ENCODE data around the gene CUBN. TPM values are rescaled to one million over a fixed set of nuclear protein-coding genes. Genes with fewer than 3 reads are reported as not detected.

Gene CUBN
- total RNA-seq, 2 donors from 2014 or later, result 0.75 to 1.3 TPM

DNA sequence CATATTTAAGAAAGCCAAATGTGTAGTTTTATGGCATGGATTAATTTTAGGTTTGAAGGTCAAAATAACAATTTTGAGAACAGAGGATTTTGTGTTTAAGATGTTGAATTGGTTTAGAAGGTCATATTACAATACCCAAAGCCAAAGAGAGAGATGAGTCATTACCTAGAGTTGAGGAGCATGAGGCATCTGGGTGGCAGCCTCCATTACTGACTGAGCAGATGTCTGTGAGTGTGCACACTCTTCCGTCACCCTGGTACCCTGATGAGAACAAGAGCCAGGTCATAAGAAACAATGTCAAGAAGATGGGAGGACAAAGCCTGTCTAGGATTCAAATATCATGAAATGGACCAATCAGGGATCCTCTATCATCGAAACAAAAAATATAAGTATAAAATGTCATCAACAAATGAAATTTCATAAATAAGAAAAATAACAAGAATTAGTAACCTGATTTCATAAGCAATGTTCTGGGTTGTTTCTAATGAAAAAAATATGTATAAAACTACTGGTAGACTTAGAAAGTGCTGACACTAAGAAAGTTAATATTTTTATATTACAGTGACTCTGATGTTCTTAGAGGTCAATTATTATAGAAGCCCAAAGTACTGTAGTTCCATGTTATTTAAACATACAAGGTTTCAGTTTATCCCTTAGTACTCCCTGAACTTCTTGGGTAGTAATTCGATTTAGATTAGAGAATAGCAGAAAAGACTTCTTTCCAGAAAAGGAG is 20.0 kb downstream of the CUBN start:
- H3K4me3 ChIP-seq (ENCODE audit: low read length), result no peak overlapping the region
- no peaks in the 10 kb centered on the region for H3K36me3 ChIP-seq (ENCODE audit: control insufficient read depth, insufficient read depth, low read length)
- H3K4me1 ChIP-seq (ENCODE audit: control insufficient read depth, insufficient read depth, low read length), result no peaks in the 10 kb centered on the region
- Mint-ChIP-seq H3K27ac (no peak overlapping the region), H3K4me3 (no peak overlapping the region), H3K4me1 (peaks cover 3% of the 10 kb centered on the region), H3K27me3 (ENCODE audit: insufficient read depth) (no peaks in the 10 kb centered on the region), H3K9me3 (no peaks in the 10 kb centered on the region), H3K36me3 (ENCODE audit: low read depth) (no peaks in the 10 kb centered on the region)
- TF ChIP-seq, protein P1, sequence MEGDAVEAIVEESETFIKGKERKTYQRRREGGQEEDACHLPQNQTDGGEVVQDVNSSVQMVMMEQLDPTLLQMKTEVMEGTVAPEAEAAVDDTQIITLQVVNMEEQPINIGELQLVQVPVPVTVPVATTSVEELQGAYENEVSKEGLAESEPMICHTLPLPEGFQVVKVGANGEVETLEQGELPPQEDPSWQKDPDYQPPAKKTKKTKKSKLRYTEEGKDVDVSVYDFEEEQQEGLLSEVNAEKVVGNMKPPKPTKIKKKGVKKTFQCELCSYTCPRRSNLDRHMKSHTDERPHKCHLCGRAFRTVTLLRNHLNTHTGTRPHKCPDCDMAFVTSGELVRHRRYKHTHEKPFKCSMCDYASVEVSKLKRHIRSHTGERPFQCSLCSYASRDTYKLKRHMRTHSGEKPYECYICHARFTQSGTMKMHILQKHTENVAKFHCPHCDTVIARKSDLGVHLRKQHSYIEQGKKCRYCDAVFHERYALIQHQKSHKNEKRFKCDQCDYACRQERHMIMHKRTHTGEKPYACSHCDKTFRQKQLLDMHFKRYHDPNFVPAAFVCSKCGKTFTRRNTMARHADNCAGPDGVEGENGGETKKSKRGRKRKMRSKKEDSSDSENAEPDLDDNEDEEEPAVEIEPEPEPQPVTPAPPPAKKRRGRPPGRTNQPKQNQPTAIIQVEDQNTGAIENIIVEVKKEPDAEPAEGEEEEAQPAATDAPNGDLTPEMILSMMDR (conservative IDR thresholded peaks at IDR 0.05), result no peak
- H3K9ac ChIP-seq (ENCODE audit: extremely low read depth, low read length, poor library complexity, severe bottlenecking), result no peak overlapping the region
- H3K27ac ChIP-seq (ENCODE audit: low read depth, low read length), result no peak overlapping the region
- H3K9me3 ChIP-seq (ENCODE audit: control insufficient read depth, low read length), result no peaks in the 10 kb centered on the region
- 81 to 97% methylated on average over 2 to 3 of the region's 3 CpGs for WGBS, 2 experiments (ENCODE audit: insufficient coverage in 1 of 2, insufficient read length in 1 of 2)
- no peaks in the 10 kb centered on the region for H3K27me3 ChIP-seq (ENCODE audit: control insufficient read depth, insufficient read depth, low read length, poor library complexity, severe bottlenecking)
- DNase-seq, result no peak

DNA sequence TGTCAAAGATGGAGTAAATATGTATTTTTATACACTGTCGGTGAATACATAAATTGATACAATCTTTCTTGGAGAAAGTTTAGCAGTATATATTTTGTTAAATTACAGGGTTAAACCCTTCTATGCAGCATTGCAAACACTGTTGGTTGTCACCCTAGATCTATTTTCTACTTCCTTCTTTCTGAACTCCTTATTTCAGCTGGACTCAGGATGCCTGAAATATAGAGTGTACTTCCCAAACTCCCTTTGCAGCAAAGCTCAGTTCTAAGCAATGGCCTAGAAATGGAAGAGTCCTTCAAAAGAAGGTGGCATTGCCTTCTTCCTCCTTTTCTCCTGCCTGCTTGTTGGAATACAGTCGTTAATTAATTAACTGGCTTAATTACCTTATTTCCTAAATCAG is 20.6 kb downstream of the CUBN start:
- Histone ChIP-seq H3K27ac (ENCODE audit: low read depth, low read length) (no peak overlapping the region), H3K9me3 (ENCODE audit: control insufficient read depth, low read length) (no peaks in the 10 kb centered on the region), H3K27me3 (ENCODE audit: control insufficient read depth, insufficient read depth, low read length, poor library complexity, severe bottlenecking) (no peaks in the 10 kb centered on the region), H3K9ac (ENCODE audit: extremely low read depth, low read length, poor library complexity, severe bottlenecking) (no peak overlapping the region), H3K4me3 (ENCODE audit: low read length) (no peak overlapping the region), H3K4me1 (ENCODE audit: control insufficient read depth, insufficient read depth, low read length) (no peaks in the 10 kb centered on the region), H3K36me3 (ENCODE audit: control insufficient read depth, insufficient read depth, low read length) (no peaks in the 10 kb centered on the region)
- H3K4me1 Mint-ChIP-seq, result peaks cover 3% of the 10 kb centered on the region
- no peaks in the 10 kb centered on the region for H3K27me3 Mint-ChIP-seq (ENCODE audit: insufficient read depth)
- H3K9me3 Mint-ChIP-seq, result no peaks in the 10 kb centered on the region
- H3K36me3 Mint-ChIP-seq (ENCODE audit: low read depth), result no peaks in the 10 kb centered on the region
- 94% methylated on average over 2 of the region's 2 CpGs; no CpG with 5 or more reads in 1 of the 2 experiments for WGBS, 2 experiments (ENCODE audit: insufficient coverage in 1 of 2, insufficient read length in 1 of 2)
- DNase-seq, result no peak
- no peak overlapping the region for H3K4me3 Mint-ChIP-seq
- H3K27ac Mint-ChIP-seq, result no peak overlapping the region
- TF ChIP-seq, protein P1 (conservative IDR thresholded peaks at IDR 0.05), result no peak

DNA sequence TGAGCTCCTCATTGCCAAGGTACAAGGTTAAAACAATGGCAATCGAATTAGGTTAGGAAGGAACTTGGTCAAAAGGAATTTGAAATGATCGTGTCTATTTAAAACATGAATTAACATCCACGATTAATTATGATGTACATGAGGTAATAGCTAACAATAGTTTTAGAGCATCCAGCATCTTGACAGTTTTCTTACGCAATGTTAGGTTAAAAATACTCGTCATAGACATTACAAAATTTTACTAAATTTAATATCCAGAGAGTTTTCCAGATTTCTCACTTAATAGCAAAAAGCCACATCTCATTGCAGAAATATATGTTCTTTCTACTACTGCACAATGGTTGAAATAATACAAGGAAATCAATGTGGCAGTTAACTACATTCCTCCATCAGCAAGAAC is 22.6 kb downstream of the CUBN start:
- Histone ChIP-seq H3K27me3 (ENCODE audit: control insufficient read depth, insufficient read depth, low read length, poor library complexity, severe bottlenecking) (no peaks in the 10 kb centered on the region), H3K4me3 (ENCODE audit: low read length) (no peak overlapping the region), H3K36me3 (ENCODE audit: control insufficient read depth, insufficient read depth, low read length) (no peaks in the 10 kb centered on the region), H3K4me1 (ENCODE audit: control insufficient read depth, insufficient read depth, low read length) (no peaks in the 10 kb centered on the region), H3K27ac (ENCODE audit: low read depth, low read length) (no peak overlapping the region), H3K9me3 (ENCODE audit: control insufficient read depth, low read length) (no peaks in the 10 kb centered on the region), H3K9ac (ENCODE audit: extremely low read depth, low read length, poor library complexity, severe bottlenecking) (no peak overlapping the region)
- H3K4me3 Mint-ChIP-seq, result no peak overlapping the region
- H3K27ac Mint-ChIP-seq, result no peak overlapping the region
- TF ChIP-seq, protein P1 (conservative IDR thresholded peaks at IDR 0.05), result no peak
- H3K36me3 Mint-ChIP-seq (ENCODE audit: low read depth), result no peaks in the 10 kb centered on the region
- 93% methylated on average over 3 to 5 of the region's 5 CpGs for WGBS, 2 experiments (ENCODE audit: insufficient coverage in 1 of 2, insufficient read length in 1 of 2)
- no peaks in the 10 kb centered on the region for H3K27me3 Mint-ChIP-seq (ENCODE audit: insufficient read depth)
- no peak for DNase-seq
- H3K4me1 Mint-ChIP-seq, result peaks cover 3% of the 10 kb centered on the region
- H3K9me3 Mint-ChIP-seq, result no peaks in the 10 kb centered on the region

Measured in endodermal cell (in vitro differentiated cells).